Measurements from ENCODE around the gene METTL23. TPM values are rescaled to one million over a fixed set of nuclear protein-coding genes. Genes with fewer than 3 reads are reported as not detected.

Gene METTL23
- total RNA-seq, 1 experiment from 2014 or later, result 57.8 TPM

- no peak for ATAC-seq
- POLR2A ChIA-PET, result interaction anchor here (2.9 kb wide), 1 partner anchor 10 kb away, joined by 8 read pairs; the partner anchor contains the start of genes JMJD6 and METTL23
- H3K36me3 ChIP-seq (ENCODE audit: control insufficient read depth in 1 of 2, insufficient read depth in 2 of 2, low read length in 2 of 2), result peaks cover 60 to 73% of the 10 kb centered on the region in 2 experiments
- peaks cover under 1 to 1% of the 10 kb centered on the region in 2 experiments; a peak in 3 of 4 replicates for H3K4me1 ChIP-seq (ENCODE audit: control insufficient read depth in 1 of 2, insufficient read depth in 2 of 2, low read length in 2 of 2)
- intact Hi-C loops (cut with micrococcal nuclease), result no loop called here
- H2AFZ ChIP-seq (ENCODE audit: low read depth, low read length, poor library complexity, severe bottlenecking), result no peak overlapping the region
- H3K9me2 ChIP-seq (ENCODE audit: insufficient read depth), result no peaks in the 10 kb centered on the region
- TF ChIP-seq CTCF (IDR thresholded peaks at IDR 0.05 in 2 of 3, conservative IDR thresholded peaks at IDR 0.05 in 1 of 3; ENCODE audit: borderline replicate concordance in 1 of 3, insufficient read depth in 1 of 3, low read depth in 2 of 3, low read length in 2 of 3), result no peak
- no peak for TF ChIP-seq POLR2AphosphoS5 (IDR thresholded peaks at IDR 0.05; ENCODE audit: low read depth, low read length)
- TF ChIP-seq ZNF274 (IDR thresholded peaks at IDR 0.05; ENCODE audit: low read depth, low read length), result no peak
- TF ChIP-seq YY1 (IDR thresholded peaks at IDR 0.05; ENCODE audit: extremely low read depth, insufficient replicate concordance, low read depth, low read length), result no peak
- no peak for TF ChIP-seq ZFX (IDR thresholded peaks at IDR 0.05)
- TF ChIP-seq REST (IDR thresholded peaks at IDR 0.05; ENCODE audit: low read depth), result no peak
- no peak for TF ChIP-seq CEBPB (IDR thresholded peaks at IDR 0.05; ENCODE audit: low read depth)
- TF ChIP-seq SIN3A (IDR thresholded peaks at IDR 0.05; ENCODE audit: low read depth), result no peak
- TF ChIP-seq ELF1 (IDR thresholded peaks at IDR 0.05; ENCODE audit: borderline replicate concordance, low read depth), result no peak
- no peak for TF ChIP-seq ATF3 (IDR thresholded peaks at IDR 0.05)
- no peak for TF ChIP-seq EGR1 (IDR thresholded peaks at IDR 0.05; ENCODE audit: low read depth)
- TF ChIP-seq ZBTB33 (IDR thresholded peaks at IDR 0.05; ENCODE audit: extremely low read depth, insufficient replicate concordance, low read length), result no peak
- no peak for TF ChIP-seq FOSL1 (IDR thresholded peaks at IDR 0.05; ENCODE audit: low read depth)
- TF ChIP-seq RAD21 (IDR thresholded peaks at IDR 0.05; ENCODE audit: low read depth), result no peak
- TF ChIP-seq SRF (IDR thresholded peaks at IDR 0.05; ENCODE audit: low read depth), result no peak
- no peak for TF ChIP-seq EZH2 (IDR thresholded peaks at IDR 0.05)
- H3K9ac ChIP-seq (ENCODE audit: low read length), result no peak overlapping the region
- no TSS peak for BruUV-seq (replicated peaks)
- peaks cover 38% of the 10 kb centered on the region for H3K79me2 ChIP-seq (ENCODE audit: insufficient read depth, low read length)
- H3K27ac ChIP-seq (ENCODE audit: low read depth, low read length), result no peak overlapping the region
- no peaks in the 10 kb centered on the region for H3K27me3 ChIP-seq (ENCODE audit: insufficient read depth, low read length)
- RAD21 ChIA-PET (ENCODE audit: low non-redundant PET in 1 of 2, low total read pairs in 2 of 2, uncharacterized antibody in 2 of 2, unreplicated experiment in 2 of 2), result no interaction called here
- no peak overlapping the region for H3K4me3 ChIP-seq (replicated peaks in 1 of 2; ENCODE audit: low read depth in 1 of 2, low read length in 2 of 2)
- peaks cover 4% of the 10 kb centered on the region; the same call in 1 of the 2 replicates for H4K20me1 ChIP-seq (ENCODE audit: insufficient read depth)
- CTCF ChIA-PET, result interaction anchor here (0.9 to 2.5 kb wide), 4 partner anchors 11 to 193 kb away, joined by 3 to 9 read pairs (median 6); no protein-coding TSS in a partner anchor
- H3K4me2 ChIP-seq (ENCODE audit: low read length), result no peak overlapping the region
- H3K9me3 ChIP-seq (ENCODE audit: control insufficient read depth in 1 of 2, insufficient read depth in 1 of 2, low read depth in 1 of 2, low read length in 2 of 2), result no peaks in the 10 kb centered on the region
- no peak for DNase-seq (ENCODE audit: low read depth, low spot score)
Measured at GRCh38 chr17:76716839-76717215, 9.8 kb upstream of the METTL23 start.

Measured in HCT116 (cell line).